HFF-Myc (cell line): Measurements from ENCODE around the gene SPRR2D.

Experiments
- DNase-seq: peaks from one replicate; pipeline ENCODE4 v3.0.0-alpha.2; 2011; ENCODE audit warnings: low read depth; ENCODE audit errors: extremely low read depth
- H3K4me3 ChIP-seq: replicated peaks from 2 replicates; pipeline ENCODE4 v1.5.1; 2011; ENCODE audit warnings: low read depth, mild to moderate bottlenecking, control low read depth, low read length
- TF ChIP-seq, protein P1 (sequence below): IDR thresholded peaks from 2 replicates; pipeline ENCODE4 v1.5.1; 2012; ENCODE audit warnings: mild to moderate bottlenecking, low read depth, low read length, control low read depth; ENCODE audit errors: missing control alignments

The SPRR2D gene

DNA sequence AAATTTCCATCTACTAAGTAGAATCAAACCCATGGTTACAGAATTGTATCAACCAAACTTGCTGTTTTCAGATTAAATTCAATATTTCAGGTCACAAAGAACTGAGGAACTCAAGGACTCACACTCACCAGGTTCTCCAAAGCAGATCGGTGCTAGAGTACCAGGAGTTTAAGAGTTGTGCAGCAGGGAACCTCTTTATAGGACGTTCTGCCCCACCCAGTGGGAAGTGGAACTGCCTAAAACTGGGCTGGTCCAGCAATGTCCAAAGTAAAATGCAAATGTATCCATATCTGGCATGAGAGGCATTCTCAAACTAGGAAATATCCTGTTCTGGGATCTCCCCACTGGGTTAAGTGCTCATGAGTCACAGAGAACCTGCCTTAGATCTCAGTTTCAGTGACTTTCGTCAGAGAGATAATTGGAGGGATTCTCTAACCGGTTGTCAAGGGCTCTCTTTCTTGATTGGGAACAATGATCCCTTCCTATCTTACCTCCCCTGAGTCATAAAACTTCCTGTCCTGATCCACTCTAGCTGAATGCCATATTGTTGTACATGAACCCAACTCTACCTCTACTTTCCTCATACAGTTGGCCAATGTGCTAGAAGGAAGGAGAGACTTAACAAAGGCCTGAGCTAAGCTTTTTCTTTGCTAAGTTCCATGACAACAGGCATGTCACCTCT lies at the start of gene SPRR2D:
Gene SPRR2D, minus strand, starts transcription at position 171 of the 682 bp plus-strand sequence. CDS start 774 bp downstream, outside the sequence.
- no peak within 1 kb of the TSS for H3K4me3 ChIP-seq
- DNase-seq = no peak
- TF ChIP-seq, protein P1, sequence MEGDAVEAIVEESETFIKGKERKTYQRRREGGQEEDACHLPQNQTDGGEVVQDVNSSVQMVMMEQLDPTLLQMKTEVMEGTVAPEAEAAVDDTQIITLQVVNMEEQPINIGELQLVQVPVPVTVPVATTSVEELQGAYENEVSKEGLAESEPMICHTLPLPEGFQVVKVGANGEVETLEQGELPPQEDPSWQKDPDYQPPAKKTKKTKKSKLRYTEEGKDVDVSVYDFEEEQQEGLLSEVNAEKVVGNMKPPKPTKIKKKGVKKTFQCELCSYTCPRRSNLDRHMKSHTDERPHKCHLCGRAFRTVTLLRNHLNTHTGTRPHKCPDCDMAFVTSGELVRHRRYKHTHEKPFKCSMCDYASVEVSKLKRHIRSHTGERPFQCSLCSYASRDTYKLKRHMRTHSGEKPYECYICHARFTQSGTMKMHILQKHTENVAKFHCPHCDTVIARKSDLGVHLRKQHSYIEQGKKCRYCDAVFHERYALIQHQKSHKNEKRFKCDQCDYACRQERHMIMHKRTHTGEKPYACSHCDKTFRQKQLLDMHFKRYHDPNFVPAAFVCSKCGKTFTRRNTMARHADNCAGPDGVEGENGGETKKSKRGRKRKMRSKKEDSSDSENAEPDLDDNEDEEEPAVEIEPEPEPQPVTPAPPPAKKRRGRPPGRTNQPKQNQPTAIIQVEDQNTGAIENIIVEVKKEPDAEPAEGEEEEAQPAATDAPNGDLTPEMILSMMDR = no peak

DNA sequence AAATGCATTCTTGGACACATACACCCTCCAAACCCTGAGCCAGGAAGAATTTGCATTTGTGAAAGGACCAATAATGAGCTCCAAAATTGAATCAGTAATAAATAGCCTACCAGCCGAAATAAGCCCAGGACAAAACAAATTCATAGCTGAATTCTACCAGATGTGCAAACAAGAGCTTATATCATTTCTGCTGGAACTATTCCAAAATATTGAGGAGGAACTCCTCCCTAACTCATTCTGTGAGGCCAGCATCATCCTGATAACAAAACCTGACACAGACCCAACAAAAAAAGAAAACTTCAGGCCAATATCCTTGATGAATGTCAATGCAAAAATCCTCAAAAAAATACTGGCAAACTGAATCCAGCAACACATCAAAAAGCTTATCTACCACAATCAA lies 46.7 kb upstream of the SPRR2D start:
- TF ChIP-seq, protein P1 = no peak
- no peak for DNase-seq
- no peak overlapping the region for H3K4me3 ChIP-seq

DNA sequence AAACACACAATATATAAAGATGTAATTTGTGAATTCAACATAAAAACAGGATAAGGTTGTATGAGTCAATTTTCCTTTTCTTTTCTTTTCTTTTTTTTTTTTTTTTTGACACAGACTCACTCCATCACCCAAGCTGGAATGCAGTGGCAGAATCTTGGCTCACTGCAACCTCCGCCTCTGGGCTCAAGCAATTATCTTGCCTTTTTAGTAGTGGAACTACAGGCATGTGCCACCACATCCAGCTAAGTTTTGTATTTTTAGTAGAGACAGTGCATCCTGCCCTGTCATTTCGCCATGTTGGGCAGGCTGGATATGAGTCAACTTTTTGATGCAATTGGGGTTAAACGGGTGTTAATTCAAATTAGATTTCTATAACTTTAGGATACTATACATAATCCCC lies 40.8 kb upstream of the SPRR2D start:
- no peak for DNase-seq
- no peak overlapping the region for H3K4me3 ChIP-seq
- TF ChIP-seq, protein P1 = no peak

DNA sequence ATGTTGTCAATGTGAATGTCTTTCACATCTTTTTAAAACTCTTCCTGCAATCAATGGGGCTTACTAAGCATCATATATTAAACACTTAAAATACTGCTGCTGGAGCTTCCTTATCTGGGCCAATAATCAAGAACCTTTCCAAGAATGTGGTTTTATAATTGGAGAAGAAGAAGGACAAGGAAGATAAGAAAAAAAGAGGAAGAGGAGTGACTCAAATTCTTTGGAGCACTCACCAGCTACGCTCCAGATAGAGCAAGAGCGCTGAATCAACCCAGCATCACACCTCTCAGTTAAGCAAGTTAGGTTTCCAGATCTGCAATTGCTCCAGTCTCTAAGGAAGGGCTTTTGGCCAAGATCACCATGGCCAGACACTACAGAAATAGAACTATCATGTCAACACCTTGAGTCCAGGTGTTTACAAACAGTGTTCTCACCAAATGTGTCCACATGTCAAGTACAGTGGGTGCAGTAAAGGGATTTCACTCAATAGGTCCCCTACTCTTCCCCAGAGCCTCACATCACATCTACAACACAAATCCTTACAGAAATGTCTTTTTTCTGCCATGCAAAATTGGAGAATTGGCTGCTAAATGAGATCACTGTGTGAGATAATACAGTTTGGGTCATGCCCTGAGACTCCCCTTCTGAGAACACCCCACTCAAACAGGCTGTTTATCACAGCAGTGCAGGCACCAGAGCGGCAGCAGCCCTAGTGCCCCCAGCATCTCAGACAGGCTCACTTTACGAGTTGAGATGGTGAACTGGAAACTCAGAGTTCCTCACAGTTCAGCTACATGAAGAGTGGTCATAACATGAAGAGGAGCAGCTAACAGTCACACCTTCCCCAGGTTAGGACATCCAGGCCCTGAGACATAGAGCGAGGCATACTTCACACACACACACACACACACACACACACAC lies 32.1 kb upstream of the SPRR2D start:
- DNase-seq = no peak
- TF ChIP-seq, protein P1 = no peak
- no peak overlapping the region for H3K4me3 ChIP-seq

DNA sequence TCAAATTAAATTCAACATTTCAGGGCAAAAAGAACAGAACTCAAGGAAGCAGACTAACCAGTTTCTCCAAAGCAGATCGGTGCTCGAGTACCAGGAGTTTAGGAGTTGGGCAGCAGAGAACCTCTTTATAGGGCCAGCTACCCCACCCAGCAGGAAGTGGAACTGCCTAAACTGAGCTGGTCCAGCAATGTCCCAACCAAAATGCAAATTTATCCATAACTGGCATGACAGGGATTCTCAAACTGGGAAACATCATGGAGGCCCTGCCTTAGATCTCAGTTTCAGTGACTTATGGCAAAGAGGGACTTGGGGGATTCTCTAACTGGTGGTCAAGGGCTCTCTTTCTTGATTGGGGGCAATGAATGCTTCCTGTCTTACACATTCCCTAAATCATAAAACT lies 30.6 kb upstream of the SPRR2D start, which contains the start of gene SPRR2B:
Gene SPRR2B, minus strand, starts transcription at position 101 of the 400 bp plus-strand sequence. CDS start 772 bp downstream, outside the sequence.
- no peak within 1 kb of the TSS for H3K4me3 ChIP-seq
- TF ChIP-seq, protein P1 = no peak
- no peak for DNase-seq

DNA sequence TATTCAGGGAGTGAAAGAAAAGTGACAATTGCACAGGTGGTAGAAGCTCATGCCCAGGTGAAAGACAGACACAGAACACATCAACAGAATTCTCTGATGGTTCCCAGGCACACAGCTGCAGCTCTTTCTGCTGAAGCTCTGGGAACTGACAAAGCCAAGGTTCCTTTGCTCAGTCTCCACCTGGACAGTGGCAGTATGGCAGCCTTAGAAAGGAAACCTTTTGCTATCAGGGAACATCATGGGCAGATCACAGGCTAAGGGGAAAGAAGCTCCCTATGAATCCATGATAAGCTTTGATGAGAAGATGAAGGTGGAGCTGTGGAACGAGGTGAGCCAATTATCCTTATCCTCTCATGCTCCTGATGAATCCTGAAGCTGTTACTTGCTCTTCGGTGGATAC lies 29.3 kb upstream of the SPRR2D start:
- no peak overlapping the region for H3K4me3 ChIP-seq
- no peak for DNase-seq
- TF ChIP-seq, protein P1 = no peak
